G401 (cell line): ENCODE measurements around the gene PNKD. TPM values are rescaled to one million over a fixed set of nuclear protein-coding genes. Genes with fewer than 3 reads are reported as not detected.

ENCODE experiments used
- DNase-seq: peaks from one replicate; pipeline ENCODE4 v3.0.0-alpha.2; 2015; ENCODE audit warnings: low spot score
- in situ Hi-C: cut with HindIII; loops from 2 replicates; pipeline ENCODE4 v1.10.0; 2016; ENCODE audit warnings: low sequenced_read_pairs, mixed read lengths
- total RNA-seq: library from RNA; depleted of rRNA; stranded (reverse); fragments of >200 nt; shearing (Covaris generic); gene quantifications from 2 replicates; pipeline ENCODE4 v1.2.3, GENCODE V29; 2014; rRNA removed

The PNKD gene
- 37.5 and 44.6 TPM in 2 replicates for total RNA-seq

- in situ Hi-C loops: no loop called here
- DNase-seq: peak; percentile 100
Observed at GRCh38 chr2:218269900-218270720, at the start of gene PNKD, which contains the start of gene AAMP. Gene PNKD, plus strand, starts transcription at chr2:218270519. Its CDS starts 17 bp downstream, at chr2:218270536. Gene AAMP, minus strand, starts transcription at chr2:218270137. Its CDS starts 51 bp downstream, at chr2:218270086.

- in situ Hi-C loops: no loop called here
- peak; percentile 27 for DNase-seq
Observed at GRCh38 chr2:218221000-218221399, 49.3 kb upstream of the PNKD start.

DNA sequence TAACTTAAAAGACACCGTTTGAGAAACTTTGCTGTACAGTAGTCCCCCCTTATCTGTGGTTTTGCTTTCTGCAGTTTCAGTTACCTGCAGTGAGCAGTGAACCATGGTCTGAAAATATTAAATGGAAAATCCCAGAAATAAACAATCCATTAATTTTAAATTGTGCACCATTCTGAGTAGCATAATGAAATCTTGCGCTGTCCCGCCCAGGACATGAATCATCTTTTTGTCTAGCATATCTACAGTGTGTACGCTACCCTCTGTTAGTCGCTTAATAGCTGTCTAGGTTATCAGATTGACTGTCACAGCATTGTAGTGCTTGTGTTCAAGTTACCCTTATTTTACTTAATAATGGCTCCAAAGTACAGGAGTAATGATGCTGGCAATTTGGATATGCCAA, 47.3 kb upstream of the PNKD start:
- DNase-seq: no peak
- in situ Hi-C loops: no loop called here

GRCh38 chr2:218224186-218224585, 46.1 kb upstream of the PNKD start:
- in situ Hi-C loops: no loop called here
- no peak for DNase-seq

- no peak for DNase-seq
- in situ Hi-C loops: no loop called here
Observed at GRCh38 chr2:218226903-218227302, 43.4 kb upstream of the PNKD start.

DNA sequence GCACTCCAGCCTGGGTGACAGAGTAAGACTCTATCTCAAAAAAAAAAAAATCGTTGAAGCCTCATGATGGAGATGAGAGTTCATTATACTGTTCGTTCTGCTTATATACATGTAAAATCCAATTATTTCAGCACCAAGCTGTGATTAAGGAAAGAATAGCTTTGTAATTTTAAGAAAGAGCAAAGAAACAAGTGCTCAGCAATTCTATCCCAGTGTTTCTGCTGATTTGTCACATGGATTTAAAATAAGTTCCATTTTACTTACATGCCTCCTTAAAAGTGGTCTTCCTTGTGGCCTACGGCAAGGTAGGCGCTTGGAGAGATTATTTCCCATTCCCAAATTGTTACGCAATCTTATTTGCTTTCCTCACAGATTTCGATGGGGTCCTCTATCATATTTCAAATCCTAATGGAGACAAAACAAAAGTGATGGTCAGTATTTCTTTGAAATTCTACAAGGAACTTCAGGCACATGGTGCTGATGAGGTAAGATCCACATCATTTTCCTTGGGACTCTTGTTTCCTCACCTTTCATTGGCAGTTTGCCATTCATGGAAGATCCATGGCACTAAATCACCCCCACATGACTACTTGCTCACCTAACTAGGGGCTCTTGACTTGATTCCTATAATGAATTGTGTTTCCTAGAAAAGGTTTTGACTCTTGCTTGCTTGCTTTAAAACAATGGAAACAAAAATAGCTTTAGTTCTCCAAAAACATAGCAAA, 41.8 kb upstream of the PNKD start:
- in situ Hi-C loops: no loop called here

GRCh38 chr2:218229239-218229638, 41.1 kb upstream of the PNKD start:
- DNase-seq: no peak
- in situ Hi-C loops: no loop called here

More for the DNA sequence above, 41.8 kb upstream of the PNKD start:
- DNase-seq: no peak

DNA sequence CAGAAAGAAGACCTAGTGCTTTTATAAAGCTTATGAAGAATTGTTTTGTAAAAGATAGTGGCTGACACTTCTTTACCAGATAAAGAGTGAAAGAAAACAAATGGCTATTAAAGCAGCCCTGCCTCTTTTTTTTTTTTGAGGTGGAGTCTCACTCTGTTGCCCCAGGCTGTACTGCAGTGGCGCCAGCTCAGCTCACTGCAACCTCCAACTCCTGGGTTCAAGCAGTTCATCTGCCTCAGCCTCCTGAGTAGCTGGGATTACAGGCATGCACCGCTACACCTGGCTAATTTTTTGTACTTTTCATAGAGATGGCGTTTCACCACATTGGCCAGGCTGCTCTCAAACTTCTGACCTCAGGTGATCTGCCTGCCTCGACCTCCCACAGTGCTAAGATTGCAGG, 40.5 kb upstream of the PNKD start:
- in situ Hi-C loops: no loop called here
- no peak for DNase-seq

DNA sequence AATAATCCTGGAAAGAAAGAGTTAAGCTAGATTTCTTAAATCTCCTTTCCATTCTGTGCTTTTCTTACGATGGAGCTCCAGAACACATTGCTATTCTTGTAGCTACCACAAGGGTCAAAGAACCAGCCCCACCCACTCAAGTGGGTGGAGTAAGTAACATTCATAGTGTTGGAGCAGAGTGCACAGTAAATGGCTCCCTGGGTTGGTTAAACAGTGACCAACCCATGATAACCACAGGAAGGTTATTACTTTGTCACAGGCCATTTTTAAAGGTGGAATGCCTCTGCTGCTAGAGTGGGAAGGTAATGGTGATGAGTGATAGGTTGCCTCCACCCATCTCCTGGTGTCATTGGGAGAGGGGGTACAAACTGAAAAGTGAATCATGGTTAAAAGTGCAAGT, 39.4 kb upstream of the PNKD start:
- in situ Hi-C loops: no loop called here
- no peak for DNase-seq

GRCh38 chr2:218233543-218233942, 36.8 kb upstream of the PNKD start:
- peak; percentile 59 for DNase-seq
- in situ Hi-C loops: no loop called here

DNA sequence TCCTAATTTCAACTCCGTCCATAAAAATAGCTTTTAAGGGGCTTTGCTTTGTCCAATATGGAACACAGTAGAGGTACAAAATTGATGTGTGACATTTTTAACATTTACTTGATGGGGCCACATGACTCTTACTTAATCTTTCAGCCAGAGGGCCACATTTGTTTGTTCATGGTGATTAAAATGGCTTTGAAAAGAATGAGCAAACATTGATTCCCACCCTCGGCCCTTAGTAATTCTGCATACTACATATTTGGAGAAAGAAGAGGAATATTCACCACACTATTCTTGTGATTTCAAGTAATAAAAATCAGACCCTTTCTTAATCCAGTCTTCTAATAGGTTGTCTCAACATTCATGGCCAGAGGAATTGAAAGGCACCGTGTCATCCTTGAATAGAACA, 35.8 kb upstream of the PNKD start:
- DNase-seq: no peak
- in situ Hi-C loops: no loop called here

DNA sequence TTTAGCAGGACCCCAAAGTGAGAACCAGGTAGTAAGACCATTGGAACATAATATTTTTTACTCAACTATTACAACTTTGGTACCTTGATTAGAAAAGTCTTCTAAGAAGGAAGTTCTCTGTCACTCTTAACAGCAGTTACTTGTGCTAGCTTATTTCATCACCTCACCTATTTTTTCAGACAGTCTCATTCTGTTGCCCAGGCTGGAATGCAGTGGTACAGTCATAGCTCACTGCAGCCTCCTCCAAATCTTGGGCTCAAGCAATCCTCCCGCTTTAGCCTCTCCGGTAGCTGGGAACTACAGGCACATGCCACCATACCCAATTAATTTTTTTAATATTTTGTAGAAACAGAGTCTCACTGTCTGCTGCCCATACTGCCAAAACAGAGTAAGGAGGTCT, 35.3 kb upstream of the PNKD start:
- DNase-seq: no peak
- in situ Hi-C loops: no loop called here

DNA sequence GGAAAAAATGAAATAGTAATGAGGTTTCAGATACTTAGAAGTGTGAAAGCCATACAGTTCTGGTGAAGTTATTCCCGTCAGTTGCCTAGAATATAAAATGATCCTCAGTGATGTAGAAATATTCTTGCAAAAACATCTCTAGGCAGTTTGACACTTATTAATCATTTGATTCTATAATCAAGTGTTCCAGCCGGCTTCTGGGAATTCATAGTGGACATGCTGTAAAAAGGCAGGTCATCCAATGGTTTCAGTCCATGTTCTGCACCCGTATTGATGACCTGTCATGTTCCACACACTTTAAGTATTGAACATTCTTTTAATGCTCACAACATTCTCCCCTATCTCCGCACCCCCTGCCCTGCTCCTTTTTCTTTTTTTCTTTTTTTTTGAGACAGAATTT, 33.5 kb upstream of the PNKD start:
- in situ Hi-C loops: no loop called here
- DNase-seq: no peak

DNA sequence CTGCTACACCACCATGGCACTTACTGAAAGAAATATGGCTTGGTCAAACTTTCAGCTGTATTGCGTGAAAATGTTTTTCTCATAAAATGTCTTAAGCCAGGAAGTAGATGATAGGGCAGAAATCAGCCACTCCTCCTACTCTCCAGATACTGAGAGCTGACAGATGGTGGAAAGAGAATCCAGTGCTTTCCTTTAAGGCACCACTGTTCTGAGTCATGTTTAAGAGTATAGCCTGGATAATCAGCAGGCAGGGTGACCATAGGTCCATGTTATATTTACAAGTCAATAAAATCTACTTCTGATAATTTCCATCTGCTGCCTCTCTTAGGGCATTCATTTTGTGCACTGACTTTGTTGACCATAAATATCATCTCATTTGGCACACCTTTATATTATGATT, 31.4 kb upstream of the PNKD start:
- no peak for DNase-seq
- in situ Hi-C loops: no loop called here

GRCh38 chr2:218244204-218244603, 26.1 kb upstream of the PNKD start:
- no peak for DNase-seq
- in situ Hi-C loops: no loop called here

- no peak for DNase-seq
- in situ Hi-C loops: no loop called here
Observed at GRCh38 chr2:218244665-218245064, 25.7 kb upstream of the PNKD start.

- in situ Hi-C loops: no loop called here
- no peak for DNase-seq
Observed at GRCh38 chr2:218245214-218245613, 25.1 kb upstream of the PNKD start.

GRCh38 chr2:218249691-218250090, 20.6 kb upstream of the PNKD start:
- in situ Hi-C loops: no loop called here
- no peak for DNase-seq

DNA sequence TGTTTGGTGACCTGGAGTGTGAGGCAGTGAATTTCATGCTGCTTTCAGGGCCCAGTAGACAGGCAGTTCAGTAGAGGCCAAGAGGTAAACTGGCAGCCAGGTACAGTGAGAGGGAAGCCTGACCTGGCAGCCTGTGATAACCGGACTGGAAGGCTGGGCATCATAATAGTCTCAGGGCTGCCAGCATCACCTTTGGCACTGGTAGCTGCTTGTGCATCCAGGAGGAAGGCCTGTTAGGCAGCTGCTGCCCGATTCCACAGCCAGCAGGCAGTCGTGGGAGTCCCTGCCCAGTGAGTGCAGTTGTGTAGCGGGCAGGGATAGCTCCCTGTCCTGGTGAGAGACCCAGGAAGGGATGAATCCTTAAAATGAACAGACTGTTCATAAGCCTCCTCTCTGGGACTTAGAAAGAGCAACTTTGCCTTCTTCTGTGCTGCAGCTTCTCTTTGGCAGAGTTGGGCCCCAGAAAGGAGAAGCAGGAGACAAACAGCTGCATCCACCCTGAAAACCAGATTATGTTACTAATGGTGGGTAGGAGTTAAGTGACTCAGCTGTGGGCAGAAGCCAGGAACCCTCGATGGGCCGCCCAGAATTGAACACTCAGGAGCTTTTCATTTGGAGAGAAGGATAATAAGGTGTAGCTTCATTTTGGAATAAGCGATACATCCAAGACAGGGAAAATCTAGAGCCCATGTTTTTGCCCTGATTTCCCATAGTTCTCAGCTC, 17.6 kb upstream of the PNKD start:
- peak; percentile 77 for DNase-seq
- in situ Hi-C loops: no loop called here

DNA sequence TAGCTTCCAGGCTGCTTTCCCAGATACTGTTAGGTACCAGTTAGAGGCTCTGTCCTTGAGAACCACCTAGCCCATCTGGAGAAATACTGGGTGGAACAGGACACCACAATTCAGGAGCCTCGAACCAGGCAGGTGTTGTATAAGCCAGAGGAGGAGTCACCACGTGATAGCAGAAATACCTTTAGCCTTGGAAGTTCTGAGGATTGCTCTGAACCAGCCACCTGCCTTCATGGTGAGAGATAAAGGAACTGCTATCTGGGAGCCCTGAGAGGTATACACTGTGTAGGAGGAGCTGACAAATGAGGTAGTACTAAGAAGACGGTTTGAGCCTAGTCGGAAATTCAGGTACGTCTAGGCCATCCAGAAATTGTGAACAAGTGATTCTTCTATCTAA, 17.1 kb upstream of the PNKD start:
- in situ Hi-C loops: no loop called here
- no peak for DNase-seq
